WTC11 (cell line): ENCODE data around the gene HBEGF. TPM values are rescaled to one million over a fixed set of nuclear protein-coding genes. Genes with fewer than 3 reads are reported as not detected.

ENCODE experiments used
- AFF4 ChIP-seq: sonication (generic); formaldehyde crosslinking; IDR thresholded peaks from 2 replicates; pipeline ENCODE4 v1.8.1; 2023; ENCODE audit warnings: mild to moderate bottlenecking, missing genetic modification reagents, borderline replicate concordance
- ATF1 ChIP-seq: sonication (generic); formaldehyde crosslinking; IDR thresholded peaks from 2 replicates; pipeline ENCODE4 v1.8.1; 2023; ENCODE audit warnings: mild to moderate bottlenecking, moderate library complexity, missing genetic modification reagents
- ATF2 ChIP-seq: sonication (generic); formaldehyde crosslinking; IDR thresholded peaks from 2 replicates; pipeline ENCODE4 v1.8.1; 2022; ENCODE audit warnings: low read depth, missing genetic modification reagents, borderline replicate concordance
- ATF3 ChIP-seq: sonication (generic); formaldehyde crosslinking; conservative IDR thresholded peaks from 2 replicates; pipeline ENCODE4 v1.8.1; 2022; ENCODE audit warnings: mild to moderate bottlenecking, missing genetic modification reagents
- ATF6 ChIP-seq: sonication (generic); formaldehyde crosslinking; IDR thresholded peaks from 2 replicates; pipeline ENCODE4 v1.8.1; 2023; ENCODE audit warnings: mild to moderate bottlenecking, missing genetic modification reagents
- E2F4 ChIP-seq: sonication (generic); formaldehyde crosslinking; IDR thresholded peaks from 2 replicates; pipeline ENCODE4 v1.8.1; 2022; ENCODE audit warnings: low read depth, mild to moderate bottlenecking, moderate library complexity, missing genetic modification reagents, borderline replicate concordance
- FOXJ3 ChIP-seq: sonication (generic); formaldehyde crosslinking; IDR thresholded peaks from 2 replicates; pipeline ENCODE4 v1.9.0; 2021; ENCODE audit warnings: missing genetic modification reagents, mild to moderate bottlenecking, borderline replicate concordance
- HMGXB4 ChIP-seq: sonication (generic); formaldehyde crosslinking; IDR thresholded peaks from 2 replicates; pipeline ENCODE4 v1.8.1; 2023; ENCODE audit warnings: mild to moderate bottlenecking, moderate library complexity, missing genetic modification reagents
- JAZF1 ChIP-seq: fragments of 250-450 bp; sonication (Bioruptor Pico); IDR thresholded peaks from 2 replicates; pipeline ENCODE4 v1.9.0; 2021; ENCODE audit warnings: moderate library complexity, mild to moderate bottlenecking, inconsistent platforms
- NFATC4 ChIP-seq: fragments of 250-450 bp; sonication (Bioruptor Pico); IDR thresholded peaks from 2 replicates; pipeline ENCODE4 v1.9.0; 2021; ENCODE audit warnings: mild to moderate bottlenecking
- NR2C2 ChIP-seq: sonication (generic); formaldehyde crosslinking; IDR thresholded peaks from 2 replicates; pipeline ENCODE4 v1.8.0; 2022; ENCODE audit warnings: mild to moderate bottlenecking, missing genetic modification reagents
- PRDM15 ChIP-seq: sonication (generic); formaldehyde crosslinking; IDR thresholded peaks from 2 replicates; pipeline ENCODE4 v1.8.0; 2022; ENCODE audit warnings: missing genetic modification reagents
- PREB ChIP-seq: sonication (generic); formaldehyde crosslinking; IDR thresholded peaks from 2 replicates; pipeline ENCODE4 v1.8.1; 2022; ENCODE audit warnings: mild to moderate bottlenecking, missing genetic modification reagents, moderate library complexity, borderline replicate concordance
- SOX15 ChIP-seq: fragments of 250-450 bp; sonication (Bioruptor Pico); IDR thresholded peaks from 2 replicates; pipeline ENCODE4 v1.9.0; 2021; ENCODE audit warnings: mild to moderate bottlenecking
- STAT6 ChIP-seq: sonication (generic); formaldehyde crosslinking; conservative IDR thresholded peaks from 2 replicates; pipeline ENCODE4 v1.8.1; 2023; ENCODE audit warnings: mild to moderate bottlenecking, low read depth, missing genetic modification reagents, moderate library complexity
- TEAD1 ChIP-seq: sonication (generic); formaldehyde crosslinking; IDR thresholded peaks from 2 replicates; pipeline ENCODE4 v1.8.0; 2022; ENCODE audit warnings: mild to moderate bottlenecking, missing genetic modification reagents
- ZMAT4 ChIP-seq: fragments of 250-450 bp; sonication (Bioruptor Pico); IDR thresholded peaks from 2 replicates; pipeline ENCODE4 v1.9.0; 2021; ENCODE audit warnings: mild to moderate bottlenecking
- ZNF121 ChIP-seq: sonication (generic); formaldehyde crosslinking; IDR thresholded peaks from 2 replicates; pipeline ENCODE4 v1.8.0; 2023; ENCODE audit warnings: missing genetic modification reagents
- total RNA-seq: library from RNA; stranded (reverse); gene quantifications from 3 replicates; pipeline ENCODE4 v1.2.3, GENCODE V29; 2021

HBEGF gene
- total RNA-seq, 1 experiment from 2014 or later, result 4.0 TPM

GRCh38 chr5:140346348-140347221 lies at the start of gene HBEGF (continued):
- TF ChIP-seq HMGXB4 (CRISPR knock-in tag) (peak; percentile 76), ATF3 (CRISPR knock-in tag) (no peak), SOX15 (no peak), NR2C2 (CRISPR knock-in tag) (no peak), ZMAT4 (CRISPR knock-in tag) (no peak), STAT6 (no peak), NFATC4 (CRISPR knock-in tag) (no peak), E2F4 (CRISPR knock-in tag) (no peak), JAZF1 (CRISPR knock-in tag) (no peak), PRDM15 (CRISPR knock-in tag) (no peak), ZNF121 (no peak), FOXJ3 (no peak), AFF4 (CRISPR knock-in tag) (no peak), ATF1 (CRISPR knock-in tag) (no peak), ATF6 (CRISPR knock-in tag) (no peak), ATF2 (no peak), TEAD1 (CRISPR knock-in tag) (peak; percentile 54; the same call in 1 of the 2 replicates), PREB (CRISPR knock-in tag) (no peak)
